ENCODE data around the gene CUEDC2. TPM values are rescaled to one million over a fixed set of nuclear protein-coding genes. Genes with fewer than 3 reads are reported as not detected.

Gene CUEDC2
- total RNA-seq, 1 donor from 2014 or later, result 86.1 TPM

DNA sequence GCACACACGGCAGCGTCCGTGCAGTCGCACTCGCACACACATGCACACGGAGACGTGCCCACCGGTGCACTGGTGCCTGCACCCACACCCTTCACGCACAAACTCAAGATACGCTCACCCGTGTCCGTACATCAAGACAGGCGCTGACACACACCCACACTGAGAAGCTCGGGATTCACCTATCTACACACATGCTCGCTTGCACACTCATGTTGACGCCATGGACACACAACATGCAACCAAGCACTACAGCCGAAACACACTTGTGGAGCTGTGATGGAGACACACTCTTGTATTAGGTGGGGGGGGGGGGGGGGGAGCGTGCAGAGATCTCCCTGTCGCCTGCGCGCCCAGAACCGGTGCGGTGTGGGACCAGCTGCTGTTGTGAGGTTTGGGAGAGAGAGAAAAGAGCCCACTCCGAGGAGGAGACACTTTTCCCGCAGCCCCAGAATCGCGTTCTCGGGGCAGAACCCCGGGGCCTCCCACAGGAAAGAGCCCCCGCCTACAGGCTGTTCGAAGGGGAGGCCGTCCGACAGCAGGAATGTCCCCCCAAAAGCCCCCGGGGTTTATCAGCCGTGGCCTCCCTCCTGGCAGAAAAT, 37.5 kb downstream of the CUEDC2 start:
- peaks cover 13% of the 10 kb centered on the region for H3K4me1 Mint-ChIP-seq (ENCODE audit: unreplicated experiment)
- no peak for DNase-seq (ENCODE audit: extremely low spot score, unreplicated experiment)
- H3K27me3 Mint-ChIP-seq, result peaks cover 19% of the 10 kb centered on the region
- H3K9me3 Mint-ChIP-seq, result no peaks in the 10 kb centered on the region
- H3K27ac Mint-ChIP-seq, result peak overlapping the region; percentile 99
- H3K4me3 Mint-ChIP-seq, result peak overlapping the region; percentile 92
- no peaks in the 10 kb centered on the region for H3K36me3 Mint-ChIP-seq
- TF ChIP-seq, protein P1, sequence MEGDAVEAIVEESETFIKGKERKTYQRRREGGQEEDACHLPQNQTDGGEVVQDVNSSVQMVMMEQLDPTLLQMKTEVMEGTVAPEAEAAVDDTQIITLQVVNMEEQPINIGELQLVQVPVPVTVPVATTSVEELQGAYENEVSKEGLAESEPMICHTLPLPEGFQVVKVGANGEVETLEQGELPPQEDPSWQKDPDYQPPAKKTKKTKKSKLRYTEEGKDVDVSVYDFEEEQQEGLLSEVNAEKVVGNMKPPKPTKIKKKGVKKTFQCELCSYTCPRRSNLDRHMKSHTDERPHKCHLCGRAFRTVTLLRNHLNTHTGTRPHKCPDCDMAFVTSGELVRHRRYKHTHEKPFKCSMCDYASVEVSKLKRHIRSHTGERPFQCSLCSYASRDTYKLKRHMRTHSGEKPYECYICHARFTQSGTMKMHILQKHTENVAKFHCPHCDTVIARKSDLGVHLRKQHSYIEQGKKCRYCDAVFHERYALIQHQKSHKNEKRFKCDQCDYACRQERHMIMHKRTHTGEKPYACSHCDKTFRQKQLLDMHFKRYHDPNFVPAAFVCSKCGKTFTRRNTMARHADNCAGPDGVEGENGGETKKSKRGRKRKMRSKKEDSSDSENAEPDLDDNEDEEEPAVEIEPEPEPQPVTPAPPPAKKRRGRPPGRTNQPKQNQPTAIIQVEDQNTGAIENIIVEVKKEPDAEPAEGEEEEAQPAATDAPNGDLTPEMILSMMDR (conservative IDR thresholded peaks at IDR 0.05), result no peak

DNA sequence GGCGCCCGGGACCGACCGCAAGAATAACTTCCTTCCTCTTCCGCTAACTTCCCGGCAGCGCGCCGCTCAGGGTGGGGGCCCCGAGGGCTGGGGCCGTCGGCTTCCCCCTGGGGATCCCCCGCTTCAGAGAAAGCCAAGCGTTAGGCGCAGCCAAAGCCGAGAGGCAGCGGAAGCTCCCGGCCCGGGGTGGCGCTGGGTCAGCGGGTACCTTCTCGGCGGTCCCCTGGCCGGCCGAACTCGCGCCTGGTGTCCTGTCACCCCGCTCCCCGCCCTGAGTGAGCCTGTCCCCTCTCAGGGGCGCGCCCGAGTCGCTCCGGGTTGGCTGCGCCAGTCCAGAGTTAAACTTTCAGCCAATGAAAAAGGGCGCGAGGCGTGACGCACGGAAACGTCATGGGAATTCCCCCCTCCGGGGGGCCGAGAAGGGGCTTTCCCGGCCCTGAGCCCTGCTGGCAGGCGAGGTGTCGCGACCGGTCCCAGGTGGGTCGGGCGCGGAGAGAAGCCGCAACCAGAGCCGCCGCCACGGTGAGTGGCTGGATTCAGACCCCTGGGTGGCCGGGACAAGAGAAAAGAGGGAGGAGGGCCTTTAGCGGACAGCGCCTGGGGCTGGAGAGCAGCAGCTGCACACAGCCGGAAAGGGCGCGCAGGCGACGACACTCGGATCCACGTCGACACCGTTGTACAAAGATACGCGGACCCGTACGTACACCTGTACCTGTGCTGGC, 38.1 kb downstream of the CUEDC2 start:
- peaks cover 21% of the 10 kb centered on the region for H3K27me3 Mint-ChIP-seq

DNA sequence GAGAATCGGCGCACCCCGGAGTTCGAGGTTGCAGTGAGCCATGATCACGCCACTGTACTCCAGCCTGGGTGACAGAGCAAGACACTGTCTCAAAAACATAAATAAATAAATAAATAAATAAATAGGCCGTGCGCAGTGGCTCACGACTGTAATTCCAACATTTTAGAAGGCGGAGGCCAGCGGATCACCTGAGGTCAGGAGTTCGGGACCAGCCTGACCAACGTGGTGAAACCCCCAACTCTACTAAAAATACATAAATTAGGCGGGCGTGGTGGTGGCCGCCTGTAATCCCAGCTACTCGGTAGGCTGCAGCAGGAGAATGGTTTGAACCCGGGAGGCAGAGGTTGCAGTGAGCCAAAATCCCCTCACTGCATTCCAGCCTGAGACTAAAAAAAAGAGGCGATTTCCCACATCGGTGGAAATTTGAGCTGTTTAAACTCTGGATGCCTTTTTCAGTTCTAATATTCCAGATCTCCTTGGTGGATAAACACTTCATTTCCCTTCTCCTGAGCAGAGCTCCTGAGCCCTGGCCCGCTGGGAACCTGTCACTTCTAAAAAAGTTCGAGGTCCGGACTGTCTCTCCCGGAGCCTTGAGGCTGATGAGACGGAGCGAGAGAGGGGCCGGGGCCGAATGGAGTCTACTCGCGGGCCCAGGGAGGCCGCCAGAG, 38.8 kb downstream of the CUEDC2 start:
- H3K27ac Mint-ChIP-seq, result peak overlapping the region; percentile 84
- H3K9me3 Mint-ChIP-seq, result no peaks in the 10 kb centered on the region
- TF ChIP-seq, protein P1 (conservative IDR thresholded peaks at IDR 0.05), result no peak

More for the DNA sequence above, 38.1 kb downstream of the CUEDC2 start:
- Mint-ChIP-seq H3K4me1 (ENCODE audit: unreplicated experiment) (peaks cover 13% of the 10 kb centered on the region), H3K36me3 (no peaks in the 10 kb centered on the region), H3K4me3 (peak overlapping the region; percentile 92), H3K27ac (peak overlapping the region; percentile 99), H3K9me3 (no peaks in the 10 kb centered on the region)
- TF ChIP-seq, protein P1 (conservative IDR thresholded peaks at IDR 0.05), result peak; percentile 99
- DNase-seq (ENCODE audit: extremely low spot score, unreplicated experiment), result peak; percentile 93

DNA sequence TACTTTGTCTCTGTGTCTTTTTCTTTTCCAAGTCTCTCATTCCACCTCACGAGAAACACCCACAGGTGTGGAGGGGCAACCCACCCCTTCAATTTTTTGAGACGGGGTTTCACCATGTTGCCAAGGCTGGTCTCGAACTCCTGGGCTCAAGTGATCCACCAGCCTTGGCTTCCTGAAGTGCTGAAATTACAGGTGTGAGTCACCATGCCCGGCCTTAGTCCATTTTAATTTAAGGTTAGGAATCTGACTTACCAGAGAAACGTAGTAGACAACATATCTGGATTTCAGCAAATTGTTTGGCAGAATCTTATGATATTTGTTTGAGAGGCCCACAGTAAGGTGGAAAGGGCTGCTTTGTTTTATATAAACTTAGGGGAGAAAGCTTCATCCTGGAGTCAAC, 40.1 kb downstream of the CUEDC2 start:
- Mint-ChIP-seq H3K27me3 (peaks cover 24% of the 10 kb centered on the region), H3K36me3 (no peaks in the 10 kb centered on the region), H3K4me3 (no peak overlapping the region), H3K27ac (peak overlapping the region; percentile 53), H3K4me1 (ENCODE audit: unreplicated experiment) (peaks cover 13% of the 10 kb centered on the region), H3K9me3 (no peaks in the 10 kb centered on the region)
- TF ChIP-seq, protein P1 (conservative IDR thresholded peaks at IDR 0.05), result no peak
- no peak for DNase-seq (ENCODE audit: extremely low spot score, unreplicated experiment)

More for the DNA sequence above, 38.8 kb downstream of the CUEDC2 start:
- peak overlapping the region; percentile 92 for H3K4me3 Mint-ChIP-seq
- no peak for DNase-seq (ENCODE audit: extremely low spot score, unreplicated experiment)
- peaks cover 24% of the 10 kb centered on the region for H3K27me3 Mint-ChIP-seq
- no peaks in the 10 kb centered on the region for H3K36me3 Mint-ChIP-seq
- H3K4me1 Mint-ChIP-seq (ENCODE audit: unreplicated experiment), result peaks cover 13% of the 10 kb centered on the region

DNA sequence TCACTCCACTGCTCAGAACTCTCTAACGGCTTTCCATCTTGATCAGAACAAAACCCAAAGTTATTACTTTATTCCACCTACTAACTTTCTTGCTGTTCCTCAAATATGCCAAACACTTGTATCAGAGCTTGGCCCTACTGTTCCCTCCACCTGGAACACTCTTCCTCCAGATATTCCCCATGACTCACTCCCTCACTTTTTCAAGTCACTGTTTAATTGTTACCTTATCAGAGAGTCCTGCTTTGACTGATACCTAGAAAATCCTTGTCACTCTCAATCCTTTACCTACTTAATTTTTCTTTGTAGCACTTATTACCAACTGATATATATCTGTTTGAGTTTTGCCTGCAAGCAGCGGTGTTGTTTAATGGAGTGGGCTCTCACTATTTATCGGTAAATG, 42.5 kb downstream of the CUEDC2 start:
- no peak for DNase-seq (ENCODE audit: extremely low spot score, unreplicated experiment)
- peaks cover 4% of the 10 kb centered on the region for H3K4me1 Mint-ChIP-seq (ENCODE audit: unreplicated experiment)
- peaks cover 4% of the 10 kb centered on the region for H3K36me3 Mint-ChIP-seq
- peaks cover 24% of the 10 kb centered on the region for H3K27me3 Mint-ChIP-seq
- H3K4me3 Mint-ChIP-seq, result no peak overlapping the region
- H3K9me3 Mint-ChIP-seq, result no peaks in the 10 kb centered on the region
- TF ChIP-seq, protein P1 (conservative IDR thresholded peaks at IDR 0.05), result no peak
- no peak overlapping the region for H3K27ac Mint-ChIP-seq

Measured in type B pancreatic cell (in vitro differentiated cells).